ENCODE measurements around the gene INPP5D.

Gene INPP5D

GRCh38 chr2:233080836-233081229 is 20.7 kb downstream of the INPP5D start:
- Histone ChIP-seq H2AFZ (ENCODE audit: low read depth, low read length) (no peak overlapping the region), H4K20me1 (ENCODE audit: insufficient read depth, low read length) (peaks cover 56% of the 10 kb centered on the region), H3K36me3 (ENCODE audit: insufficient read depth, low read length) (peaks cover 39% of the 10 kb centered on the region), H3K27me3 (ENCODE audit: insufficient read depth, low read length, poor library complexity) (no peaks in the 10 kb centered on the region), H3K4me3 (ENCODE audit: low read depth in 1 of 2, low read length in 2 of 2) (no peak overlapping the region), H3K9ac (ENCODE audit: low read depth, low read length) (no peak overlapping the region), H3K4me1 (ENCODE audit: insufficient read depth, low read length) (peaks cover 43% of the 10 kb centered on the region), H3K79me2 (ENCODE audit: insufficient read depth, low read length) (peaks cover 9% of the 10 kb centered on the region), H3K27ac (ENCODE audit: low read length) (peak overlapping the region; percentile 35; the same call in 1 of the 2 replicates), H3K4me2 (ENCODE audit: insufficient read depth, low read length) (no peak overlapping the region), H3K9me3 (ENCODE audit: insufficient read depth, low read length, severe bottlenecking) (no peaks in the 10 kb centered on the region)
- TF ChIP-seq CTCF (IDR thresholded peaks at IDR 0.05; ENCODE audit: borderline replicate concordance, extremely low read depth, low read length, poor library complexity, severe bottlenecking) (no peak), EZH2 (IDR thresholded peaks at IDR 0.05; ENCODE audit: borderline replicate concordance, low read depth, low read length, severe bottlenecking) (no peak)
- DNase-seq: no peak
- ATAC-seq (ENCODE audit: insufficient read depth, low read depth): no peak

GRCh38 chr2:233081232-233081730 is 21.1 kb downstream of the INPP5D start:
- H3K4me1 ChIP-seq (ENCODE audit: insufficient read depth, low read length): peaks cover 38% of the 10 kb centered on the region
- DNase-seq (peak; percentile 81), ATAC-seq (ENCODE audit: insufficient read depth, low read depth) (peak; percentile 92)
- no peak for TF ChIP-seq EZH2 (IDR thresholded peaks at IDR 0.05; ENCODE audit: borderline replicate concordance, low read depth, low read length, severe bottlenecking)
- TF ChIP-seq CTCF (IDR thresholded peaks at IDR 0.05; ENCODE audit: borderline replicate concordance, extremely low read depth, low read length, poor library complexity, severe bottlenecking): no peak
- no peak overlapping the region for H2AFZ ChIP-seq (ENCODE audit: low read depth, low read length)
- H3K27me3 ChIP-seq (ENCODE audit: insufficient read depth, low read length, poor library complexity): no peaks in the 10 kb centered on the region
- H3K9me3 ChIP-seq (ENCODE audit: insufficient read depth, low read length, severe bottlenecking): no peaks in the 10 kb centered on the region
- peak overlapping the region; percentile 56 for H3K27ac ChIP-seq (ENCODE audit: low read length)
- no peak overlapping the region for H3K4me2 ChIP-seq (ENCODE audit: insufficient read depth, low read length)
- H4K20me1 ChIP-seq (ENCODE audit: insufficient read depth, low read length): peaks cover 56% of the 10 kb centered on the region
- peaks cover 39% of the 10 kb centered on the region for H3K36me3 ChIP-seq (ENCODE audit: insufficient read depth, low read length)
- no peak overlapping the region for H3K9ac ChIP-seq (ENCODE audit: low read depth, low read length)
- H3K4me3 ChIP-seq (ENCODE audit: low read depth in 1 of 2, low read length in 2 of 2): no peak overlapping the region
- H3K79me2 ChIP-seq (ENCODE audit: insufficient read depth, low read length): peaks cover 9% of the 10 kb centered on the region

GRCh38 chr2:233081731-233082221 is 21.6 kb downstream of the INPP5D start:
- Histone ChIP-seq H3K4me3 (ENCODE audit: low read depth in 1 of 2, low read length in 2 of 2) (no peak overlapping the region), H3K9ac (ENCODE audit: low read depth, low read length) (no peak overlapping the region), H3K36me3 (ENCODE audit: insufficient read depth, low read length) (peaks cover 39% of the 10 kb centered on the region), H4K20me1 (ENCODE audit: insufficient read depth, low read length) (peaks cover 56% of the 10 kb centered on the region), H2AFZ (ENCODE audit: low read depth, low read length) (no peak overlapping the region), H3K4me1 (ENCODE audit: insufficient read depth, low read length) (peaks cover 34% of the 10 kb centered on the region), H3K27ac (ENCODE audit: low read length) (peak overlapping the region; percentile 56), H3K27me3 (ENCODE audit: insufficient read depth, low read length, poor library complexity) (no peaks in the 10 kb centered on the region), H3K9me3 (ENCODE audit: insufficient read depth, low read length, severe bottlenecking) (no peaks in the 10 kb centered on the region), H3K79me2 (ENCODE audit: insufficient read depth, low read length) (peaks cover 9% of the 10 kb centered on the region), H3K4me2 (ENCODE audit: insufficient read depth, low read length) (no peak overlapping the region)
- TF ChIP-seq CTCF (IDR thresholded peaks at IDR 0.05; ENCODE audit: borderline replicate concordance, extremely low read depth, low read length, poor library complexity, severe bottlenecking) (no peak), EZH2 (IDR thresholded peaks at IDR 0.05; ENCODE audit: borderline replicate concordance, low read depth, low read length, severe bottlenecking) (no peak)
- no peak for ATAC-seq (ENCODE audit: insufficient read depth, low read depth)
- DNase-seq: no peak
